Esophagus squamous epithelium (tissue), 5 donors: ENCODE measurements around the gene CPPED1. TPM values are rescaled to one million over a fixed set of nuclear protein-coding genes. Genes with fewer than 3 reads are reported as not detected.

Experiments used
- DNase-seq: peaks from one replicate; lab custom pipeline; 2025; lab: John Stamatoyannopoulos, UW
- H3K27ac ChIP-seq, 4 donors: fragments of 200-600 bp; sonication (generic); one replicate each; pipeline ENCODE4 v1.5.1; 2016 to 2019; ENCODE audit warnings: mild to moderate bottlenecking in 1 of 4
- H3K27me3 ChIP-seq, 4 donors: fragments of 200-600 bp; sonication (generic); 1 replicate in 3 of 4; 2 replicates in 1 of 4; pipeline versions ENCODE4 v1.5.1 to v1.6.0; 2017 to 2021; ENCODE audit warnings: antibody characterized with exemption in 1 of 4
- H3K36me3 ChIP-seq, 3 donors: fragments of 200-600 bp; sonication (generic); one replicate each; pipeline ENCODE4 v1.5.1; 2016 to 2019
- H3K4me1 ChIP-seq, 3 donors: fragments of 200-600 bp; sonication (generic); one replicate each; pipeline ENCODE4 v1.5.1; 2017 to 2019
- H3K4me3 ChIP-seq, 4 donors: fragments of 200-600 bp; sonication (generic); 1 replicate in 3 of 4; 2 replicates in 1 of 4; pipeline ENCODE4 v1.5.1; 2016 to 2019; ENCODE audit warnings: mild to moderate bottlenecking in 2 of 4, moderate library complexity in 1 of 4
- H3K9me3 ChIP-seq, 3 donors: fragments of 200-600 bp; sonication (generic); one replicate each; pipeline ENCODE4 v1.5.1; 2016 to 2019
- CTCF ChIP-seq, 6 experiments: fragments of 450-650 bp in 4 of 6; fragments of 200-600 bp in 2 of 6; sonication (generic) in 2 of 6; IDR thresholded peaks; one replicate each; pipeline ENCODE4 v1.5.1; 2016 to 2019; ENCODE audit warnings: antibody characterized with exemption in 6 of 6, mild to moderate bottlenecking in 4 of 6, moderate library complexity in 4 of 6
- POLR2A ChIP-seq, 4 donors: fragments of 450-650 bp; IDR thresholded peaks; one replicate each; pipeline ENCODE4 v1.6.1; 2017; ENCODE audit warnings: antibody characterized with exemption in 4 of 4, mild to moderate bottlenecking in 4 of 4, moderate library complexity in 3 of 4
- WGBS, 2 donors: methylation state at CpG; one replicate each; pipeline ENCODE4 v1.1.5; 2018; 5-methylcytosine and 5-hydroxymethylcytosine counted together
- intact Hi-C: fragments of 100-400 bp; cut with DNase I; formaldehyde crosslinking; loops from one replicate; pipeline ENCODE4 v1.15.0; 2022
- total RNA-seq, 4 donors: library from RNA; depleted of rRNA; stranded (reverse); fragments of >200 nt; gene quantifications; one replicate each; pipeline ENCODE4 v1.1.0, GENCODE V29; 2016
- donor health status: DM: yes; HTN: yes; CAD: no.

Gene CPPED1
- total RNA-seq = 10 to 100 TPM; 14.3 to 45.6 (median 16.8) TPM

GRCh38 chr16:12803203-12804093 is at the start of gene CPPED1:
Gene CPPED1 (minus strand): TSS chr16:12803887. CDS start chr16:12803776, 111 bp downstream.
- peak within 1 kb of the TSS; percentile 48 to 76 (median 74) for H3K4me3 ChIP-seq
- 8 to 12% methylated on average over 17 to 18 of the region's 56 CpGs for whole genome bisulfite sequencing, 2 donors
- H3K27ac ChIP-seq = peak within 1 kb of the TSS; percentile 86 to 96 (median 94)
- peak; percentile 82 for DNase-seq
- TF ChIP-seq CTCF (IDR thresholded peaks at IDR 0.05) (peak in 2 of 6 experiments; percentile 15 to 22), POLR2A (IDR thresholded peaks at IDR 0.05) (peak in 2 of 4 donors; percentile 24 to 48)
- H3K27me3 ChIP-seq = no peaks in the 10 kb centered on the region
- peaks cover 12 to 46% (median 15%) of the 10 kb centered on the region in 3 donors for H3K4me1 ChIP-seq
- no peaks in the 10 kb centered on the region for H3K9me3 ChIP-seq
- intact Hi-C loops = no loop called here
- H3K36me3 ChIP-seq = no peaks in the 10 kb centered on the region

DNA sequence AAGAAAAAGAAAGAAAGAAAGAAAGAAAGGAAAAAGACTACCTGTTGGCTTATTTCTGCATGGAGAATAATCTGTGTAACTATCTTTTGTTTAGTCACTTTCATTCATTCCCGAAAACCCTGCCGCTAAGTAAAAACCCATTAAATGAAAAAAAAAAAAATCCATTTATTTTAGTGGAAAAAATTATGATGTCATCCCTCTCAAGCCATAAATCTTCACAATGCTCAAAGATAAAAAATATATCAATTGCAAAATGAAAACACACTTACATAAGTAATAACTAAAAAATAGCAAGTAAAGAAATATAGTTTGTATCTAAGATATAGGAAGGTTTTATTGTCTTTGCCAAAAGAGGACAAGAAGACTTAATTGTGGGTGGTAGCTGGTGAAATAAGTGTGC is 46.5 kb upstream of the CPPED1 start:
- 88 to 91% methylated on average over 2 of the region's 2 CpGs for WGBS, 2 donors
- intact Hi-C loops = no loop called here

GRCh38 chr16:12846592-12846991 is 42.9 kb upstream of the CPPED1 start:
- Histone ChIP-seq H3K27me3 (peaks cover 0 to 5% (median 0%) of the 10 kb centered on the region in 4 donors), H3K27ac (no peak overlapping the region), H3K4me1 (no peaks in the 10 kb centered on the region), H3K36me3 (no peaks in the 10 kb centered on the region), H3K9me3 (no peaks in the 10 kb centered on the region), H3K4me3 (no peak overlapping the region)
- intact Hi-C loops = no loop called here
- no peak for DNase-seq
- 90% methylated on average over 1 of the region's 1 CpG; no CpG with 5 or more reads in 1 of the 2 donors for WGBS, 2 donors
- TF ChIP-seq POLR2A (IDR thresholded peaks at IDR 0.05) (no peak), CTCF (IDR thresholded peaks at IDR 0.05) (no peak)

More for the DNA sequence above, 46.5 kb upstream of the CPPED1 start:
- TF ChIP-seq POLR2A (IDR thresholded peaks at IDR 0.05) (no peak), CTCF (IDR thresholded peaks at IDR 0.05) (no peak)
- H3K4me3 ChIP-seq = no peak overlapping the region
- peaks cover 0 to 5% (median 0%) of the 10 kb centered on the region in 4 donors for H3K27me3 ChIP-seq
- H3K36me3 ChIP-seq = no peaks in the 10 kb centered on the region
- H3K9me3 ChIP-seq = no peaks in the 10 kb centered on the region
- no peak overlapping the region for H3K27ac ChIP-seq
- DNase-seq = no peak
- no peaks in the 10 kb centered on the region for H3K4me1 ChIP-seq

DNA sequence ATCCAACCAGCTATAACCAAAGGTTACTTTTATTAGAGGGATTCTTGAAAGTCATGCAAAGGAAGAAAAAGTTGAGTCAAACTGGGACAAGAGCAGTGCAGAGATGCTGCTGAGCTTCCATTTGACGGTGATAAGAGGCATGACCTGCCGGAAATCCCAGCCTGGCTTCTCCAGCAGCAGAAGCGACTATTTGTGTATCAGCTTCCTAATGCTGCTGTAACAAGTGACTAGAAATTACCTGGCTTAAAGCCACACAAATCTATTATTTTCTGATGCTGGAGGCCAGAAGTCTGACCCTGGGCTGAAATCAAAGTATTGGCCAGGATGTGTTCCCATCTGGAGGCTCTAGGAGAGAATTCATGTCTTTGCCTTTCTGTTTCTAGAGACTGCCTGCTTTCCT is 41.6 kb upstream of the CPPED1 start:
- Histone ChIP-seq H3K9me3 (no peaks in the 10 kb centered on the region), H3K27ac (no peak overlapping the region), H3K36me3 (no peaks in the 10 kb centered on the region), H3K27me3 (peaks cover 0 to 5% (median 0%) of the 10 kb centered on the region in 4 donors), H3K4me1 (no peaks in the 10 kb centered on the region), H3K4me3 (no peak overlapping the region)
- DNase-seq = no peak
- TF ChIP-seq POLR2A (IDR thresholded peaks at IDR 0.05) = no peak
- TF ChIP-seq CTCF (IDR thresholded peaks at IDR 0.05) = no peak
- intact Hi-C loops = no loop called here
- WGBS, 2 donors = 84 to 89% methylated on average over 3 of the region's 3 CpGs

DNA sequence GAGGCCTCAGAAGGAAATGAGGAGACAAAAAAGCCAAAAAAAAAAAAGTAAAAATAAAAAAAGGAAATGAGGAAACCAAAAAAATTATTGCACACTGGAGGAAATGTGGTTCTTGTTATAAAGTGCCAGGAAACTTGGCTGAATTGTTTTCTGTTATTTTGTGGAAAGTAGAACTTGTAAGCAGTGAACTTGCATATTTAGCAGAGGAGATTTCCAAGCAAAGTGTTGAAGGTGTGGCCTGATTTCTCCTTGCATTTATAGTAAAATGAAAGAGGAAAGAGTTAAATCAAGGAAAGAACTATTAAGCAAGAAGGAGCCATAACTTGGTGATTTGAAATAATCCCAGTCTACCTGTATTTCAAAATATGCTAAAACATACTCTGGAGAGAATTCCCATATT is 34.1 kb upstream of the CPPED1 start:
- no peak for TF ChIP-seq POLR2A (IDR thresholded peaks at IDR 0.05)
- TF ChIP-seq CTCF (IDR thresholded peaks at IDR 0.05) = no peak
- intact Hi-C loops = no loop called here
- no peak for DNase-seq
- Histone ChIP-seq H3K4me1 (peaks cover 0 to 9% (median 0%) of the 10 kb centered on the region in 3 donors), H3K36me3 (no peaks in the 10 kb centered on the region), H3K9me3 (peaks cover 0 to 3% (median 0%) of the 10 kb centered on the region in 3 donors), H3K4me3 (no peak overlapping the region), H3K27me3 (peaks cover 0 to 4% (median 0%) of the 10 kb centered on the region in 4 donors), H3K27ac (no peak overlapping the region)
